ENCODE measurements around the gene DAB2IP.

Gene DAB2IP

DNA sequence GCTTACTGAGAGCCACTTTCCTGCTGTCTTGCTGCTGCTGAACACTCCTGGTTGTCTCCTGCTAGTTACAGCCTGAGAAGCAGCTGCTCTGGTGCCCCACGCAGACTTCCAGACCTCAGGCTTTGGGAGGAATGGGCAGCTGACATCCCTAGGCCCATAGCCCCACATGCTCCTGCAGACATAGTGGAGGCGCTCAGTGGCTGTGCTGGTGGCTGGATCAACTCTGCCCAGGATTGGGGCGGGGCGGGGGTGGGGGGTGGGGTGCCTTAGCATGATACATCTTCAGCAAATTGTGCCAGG lies 93.9 kb downstream of the DAB2IP start:
- Histone ChIP-seq H3K79me2 (ENCODE audit: insufficient read depth, low read length) (no peaks in the 10 kb centered on the region), H2AFZ (ENCODE audit: low read length) (no peak overlapping the region), H3K4me2 (ENCODE audit: low read length) (peak overlapping the region; percentile 52; the same call in 1 of the 2 replicates), H4K20me1 (ENCODE audit: insufficient read depth, low read length) (no peaks in the 10 kb centered on the region), H3K4me1 (ENCODE audit: insufficient read depth, low read length, severe bottlenecking) (peaks cover 85% of the 10 kb centered on the region), H3K9me3 (ENCODE audit: low read length) (no peaks in the 10 kb centered on the region), H3K27ac (ENCODE audit: low read depth, low read length, poor library complexity, severe bottlenecking) (peak overlapping the region; percentile 93), H3K27me3 (ENCODE audit: insufficient read depth, low read length) (no peaks in the 10 kb centered on the region), H3F3A (ENCODE audit: insufficient read depth, low read length) (no peaks in the 10 kb centered on the region), H3K36me3 (ENCODE audit: insufficient read depth, low read length) (no peaks in the 10 kb centered on the region), H3K9ac (ENCODE audit: low read length) (peak overlapping the region; percentile 65; the same call in 1 of the 2 replicates), H3K4me3 (ENCODE audit: low read depth, low read length, poor library complexity, severe bottlenecking) (peak overlapping the region; percentile 25), H3K9me2 (ENCODE audit: low read depth, low read length) (no peaks in the 10 kb centered on the region)
- TF ChIP-seq, protein P1, sequence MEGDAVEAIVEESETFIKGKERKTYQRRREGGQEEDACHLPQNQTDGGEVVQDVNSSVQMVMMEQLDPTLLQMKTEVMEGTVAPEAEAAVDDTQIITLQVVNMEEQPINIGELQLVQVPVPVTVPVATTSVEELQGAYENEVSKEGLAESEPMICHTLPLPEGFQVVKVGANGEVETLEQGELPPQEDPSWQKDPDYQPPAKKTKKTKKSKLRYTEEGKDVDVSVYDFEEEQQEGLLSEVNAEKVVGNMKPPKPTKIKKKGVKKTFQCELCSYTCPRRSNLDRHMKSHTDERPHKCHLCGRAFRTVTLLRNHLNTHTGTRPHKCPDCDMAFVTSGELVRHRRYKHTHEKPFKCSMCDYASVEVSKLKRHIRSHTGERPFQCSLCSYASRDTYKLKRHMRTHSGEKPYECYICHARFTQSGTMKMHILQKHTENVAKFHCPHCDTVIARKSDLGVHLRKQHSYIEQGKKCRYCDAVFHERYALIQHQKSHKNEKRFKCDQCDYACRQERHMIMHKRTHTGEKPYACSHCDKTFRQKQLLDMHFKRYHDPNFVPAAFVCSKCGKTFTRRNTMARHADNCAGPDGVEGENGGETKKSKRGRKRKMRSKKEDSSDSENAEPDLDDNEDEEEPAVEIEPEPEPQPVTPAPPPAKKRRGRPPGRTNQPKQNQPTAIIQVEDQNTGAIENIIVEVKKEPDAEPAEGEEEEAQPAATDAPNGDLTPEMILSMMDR (IDR thresholded peaks at IDR 0.05; ENCODE audit: low read length) = no peak
- no peak for TF ChIP-seq EZH2 (IDR thresholded peaks at IDR 0.05; ENCODE audit: borderline replicate concordance, low read length)

DNA sequence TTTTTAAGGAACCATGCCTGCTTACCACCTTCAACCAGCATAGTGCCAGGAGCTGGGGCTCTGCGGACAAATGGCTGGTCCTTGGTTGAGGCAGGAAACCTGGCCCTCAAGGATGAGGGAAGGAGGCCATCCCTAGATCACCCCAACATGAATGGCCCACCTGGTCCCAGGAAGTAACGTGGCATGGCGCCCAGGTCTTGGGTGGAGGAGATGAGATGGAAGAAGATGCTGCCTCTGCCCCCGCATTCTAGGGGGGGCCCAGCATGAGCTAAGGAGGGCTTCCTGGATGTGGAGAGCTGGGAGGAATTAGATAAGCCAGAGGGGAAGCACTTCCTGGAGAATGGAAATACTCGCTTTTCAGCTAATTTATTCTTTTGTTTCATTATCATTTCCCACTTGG lies 95.0 kb downstream of the DAB2IP start:
- TF ChIP-seq, protein P1 (IDR thresholded peaks at IDR 0.05; ENCODE audit: low read length) = no peak
- TF ChIP-seq EZH2 (IDR thresholded peaks at IDR 0.05; ENCODE audit: borderline replicate concordance, low read length) = no peak
- H3K79me2 ChIP-seq (ENCODE audit: insufficient read depth, low read length) = no peaks in the 10 kb centered on the region
- H4K20me1 ChIP-seq (ENCODE audit: insufficient read depth, low read length) = no peaks in the 10 kb centered on the region
- peak overlapping the region; percentile 44 for H3K4me2 ChIP-seq (ENCODE audit: low read length)
- H3K9me3 ChIP-seq (ENCODE audit: low read length) = no peaks in the 10 kb centered on the region
- peak overlapping the region; percentile 41; the same call in 1 of the 2 replicates for H3K9ac ChIP-seq (ENCODE audit: low read length)
- H3K36me3 ChIP-seq (ENCODE audit: insufficient read depth, low read length) = no peaks in the 10 kb centered on the region
- H3K4me3 ChIP-seq (ENCODE audit: low read depth, low read length, poor library complexity, severe bottlenecking) = peak overlapping the region; percentile 28
- no peaks in the 10 kb centered on the region for H3K9me2 ChIP-seq (ENCODE audit: low read depth, low read length)
- H3F3A ChIP-seq (ENCODE audit: insufficient read depth, low read length) = no peaks in the 10 kb centered on the region
- H2AFZ ChIP-seq (ENCODE audit: low read length) = no peak overlapping the region
- H3K27ac ChIP-seq (ENCODE audit: low read depth, low read length, poor library complexity, severe bottlenecking) = peak overlapping the region; percentile 93
- peaks cover 75% of the 10 kb centered on the region for H3K4me1 ChIP-seq (ENCODE audit: insufficient read depth, low read length, severe bottlenecking)
- H3K27me3 ChIP-seq (ENCODE audit: insufficient read depth, low read length) = no peaks in the 10 kb centered on the region

DNA sequence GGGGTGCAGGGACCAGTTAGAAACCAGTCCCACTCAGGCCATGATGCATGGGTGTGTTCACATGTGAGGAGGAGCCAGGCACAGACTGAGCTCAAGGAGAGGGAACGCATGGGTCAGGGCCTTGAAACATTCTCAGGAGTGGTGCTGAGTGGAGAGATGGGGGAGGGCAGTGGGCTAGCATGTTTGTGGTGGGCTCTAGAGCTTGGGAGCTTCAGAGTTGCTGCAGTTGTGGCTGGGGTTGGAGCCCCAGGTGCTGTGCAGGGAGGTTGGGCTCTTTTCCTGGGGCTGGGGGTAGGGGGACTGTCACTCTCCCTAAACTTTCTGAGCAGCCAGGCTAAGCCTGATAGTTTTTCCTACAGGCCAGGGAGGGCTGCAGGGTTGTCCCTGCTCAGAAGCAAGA lies 95.4 kb downstream of the DAB2IP start:
- H3K4me2 ChIP-seq (ENCODE audit: low read length) = peak overlapping the region; percentile 44
- H3K27me3 ChIP-seq (ENCODE audit: insufficient read depth, low read length) = no peaks in the 10 kb centered on the region
- no peak for TF ChIP-seq EZH2 (IDR thresholded peaks at IDR 0.05; ENCODE audit: borderline replicate concordance, low read length)
- TF ChIP-seq, protein P1 (IDR thresholded peaks at IDR 0.05; ENCODE audit: low read length) = no peak
- H3K27ac ChIP-seq (ENCODE audit: low read depth, low read length, poor library complexity, severe bottlenecking) = peak overlapping the region; percentile 93
- H3K36me3 ChIP-seq (ENCODE audit: insufficient read depth, low read length) = no peaks in the 10 kb centered on the region
- peak overlapping the region; percentile 28 for H3K4me3 ChIP-seq (ENCODE audit: low read depth, low read length, poor library complexity, severe bottlenecking)
- peaks cover 70% of the 10 kb centered on the region for H3K4me1 ChIP-seq (ENCODE audit: insufficient read depth, low read length, severe bottlenecking)
- H3K9ac ChIP-seq (ENCODE audit: low read length) = peak overlapping the region; percentile 41; the same call in 1 of the 2 replicates
- no peaks in the 10 kb centered on the region for H3F3A ChIP-seq (ENCODE audit: insufficient read depth, low read length)
- H3K79me2 ChIP-seq (ENCODE audit: insufficient read depth, low read length) = no peaks in the 10 kb centered on the region
- H4K20me1 ChIP-seq (ENCODE audit: insufficient read depth, low read length) = no peaks in the 10 kb centered on the region
- no peak overlapping the region for H2AFZ ChIP-seq (ENCODE audit: low read length)
- H3K9me3 ChIP-seq (ENCODE audit: low read length) = no peaks in the 10 kb centered on the region
- H3K9me2 ChIP-seq (ENCODE audit: low read depth, low read length) = no peaks in the 10 kb centered on the region

Data from OCI-LY1 (cell line).